ENCODE measurements around the gene ACSL6. TPM values are rescaled to one million over a fixed set of nuclear protein-coding genes. Genes with fewer than 3 reads are reported as not detected.
A peak's percentile ranks its signal among the peaks of the same experiment; 100 is the strongest.

ACSL6 gene
- total RNA-seq, result 0.19 and 0.36 TPM in 2 replicates
- long read RNA-seq, result 0 reads

GRCh38 chr5:132011622-132012343 lies at the start of gene ACSL6:
Gene ACSL6 (minus strand): TSS chr5:132011658. CDS start chr5:132011553, 105 bp downstream.
- Mint-ChIP-seq H3K27ac (no peak within 1 kb of the TSS), H3K4me1 (ENCODE audit: low read depth) (peaks cover 6% of the 10 kb centered on the region), H3K36me3 (ENCODE audit: insufficient read depth) (no peaks in the 10 kb centered on the region), H3K9me3 (ENCODE audit: low read depth) (no peaks in the 10 kb centered on the region), H3K4me3 (ENCODE audit: low read depth) (peak within 1 kb of the TSS; percentile 67), H3K27me3 (peaks cover 62% of the 10 kb centered on the region)
- no peak for TF ChIP-seq CTCF (IDR thresholded peaks at IDR 0.05; ENCODE audit: unreplicated experiment)
- DNase-seq (ENCODE audit: low spot score, unreplicated experiment), result no peak

GRCh38 chr5:132060501-132061161 lies 49.2 kb upstream of the ACSL6 start, which contains the start of gene IL3:
Gene IL3 (plus strand): TSS chr5:132060655. CDS start chr5:132060707, 52 bp downstream.
- H3K9me3 Mint-ChIP-seq (ENCODE audit: low read depth), result no peaks in the 10 kb centered on the region
- no peak for DNase-seq (ENCODE audit: low spot score, unreplicated experiment)
- no peak within 1 kb of the TSS for H3K4me3 Mint-ChIP-seq (ENCODE audit: low read depth)
- TF ChIP-seq CTCF (IDR thresholded peaks at IDR 0.05; ENCODE audit: unreplicated experiment), result no peak
- H3K36me3 Mint-ChIP-seq (ENCODE audit: insufficient read depth), result no peaks in the 10 kb centered on the region
- no peaks in the 10 kb centered on the region for H3K4me1 Mint-ChIP-seq (ENCODE audit: low read depth)
- no peaks in the 10 kb centered on the region for H3K27me3 Mint-ChIP-seq
- H3K27ac Mint-ChIP-seq, result no peak within 1 kb of the TSS

- no peak for TF ChIP-seq CTCF (IDR thresholded peaks at IDR 0.05; ENCODE audit: unreplicated experiment)
- Mint-ChIP-seq H3K36me3 (ENCODE audit: insufficient read depth) (no peaks in the 10 kb centered on the region), H3K4me1 (ENCODE audit: low read depth) (no peaks in the 10 kb centered on the region), H3K4me3 (ENCODE audit: low read depth) (no peak overlapping the region), H3K9me3 (ENCODE audit: low read depth) (no peaks in the 10 kb centered on the region), H3K27ac (no peak overlapping the region), H3K27me3 (no peaks in the 10 kb centered on the region)
- DNase-seq (ENCODE audit: low spot score, unreplicated experiment), result peak; percentile 6
These were observed 48.4 kb upstream of the ACSL6 start for GRCh38 chr5:132059696-132060500.

GRCh38 chr5:132059043-132059695 lies 47.7 kb upstream of the ACSL6 start:
- no peak for TF ChIP-seq CTCF (IDR thresholded peaks at IDR 0.05; ENCODE audit: unreplicated experiment)
- H3K4me3 Mint-ChIP-seq (ENCODE audit: low read depth), result no peak overlapping the region
- no peaks in the 10 kb centered on the region for H3K27me3 Mint-ChIP-seq
- peak overlapping the region; percentile 46 for H3K27ac Mint-ChIP-seq
- peak; percentile 9 for DNase-seq (ENCODE audit: low spot score, unreplicated experiment)
- H3K4me1 Mint-ChIP-seq (ENCODE audit: low read depth), result no peaks in the 10 kb centered on the region
- H3K9me3 Mint-ChIP-seq (ENCODE audit: low read depth), result no peaks in the 10 kb centered on the region
- no peaks in the 10 kb centered on the region for H3K36me3 Mint-ChIP-seq (ENCODE audit: insufficient read depth)

GRCh38 chr5:132058646-132059042 lies 47.2 kb upstream of the ACSL6 start:
- TF ChIP-seq CTCF (IDR thresholded peaks at IDR 0.05; ENCODE audit: unreplicated experiment), result no peak
- Mint-ChIP-seq H3K4me3 (ENCODE audit: low read depth) (no peak overlapping the region), H3K4me1 (ENCODE audit: low read depth) (no peaks in the 10 kb centered on the region), H3K36me3 (ENCODE audit: insufficient read depth) (no peaks in the 10 kb centered on the region), H3K27ac (no peak overlapping the region), H3K27me3 (no peaks in the 10 kb centered on the region), H3K9me3 (ENCODE audit: low read depth) (no peaks in the 10 kb centered on the region)
- peak; percentile 4 for DNase-seq (ENCODE audit: low spot score, unreplicated experiment)

Data from progenitor cell of endocrine pancreas (in vitro differentiated cells).